MG63 (cell line): Measurements from ENCODE around the gene EPHB6. TPM values are rescaled to one million over a fixed set of nuclear protein-coding genes. Genes with fewer than 3 reads are reported as not detected.

Experiments used
- DNase-seq: peaks from one replicate; pipeline ENCODE4 v3.0.0-alpha.2; 2020
- H3K27me3 ChIP-seq: fragments of 250-450 bp; sonication (Bioruptor Pico); 2 replicates; pipeline ENCODE4 v1.5.1; 2020; ENCODE audit warnings: mild to moderate bottlenecking, moderate library complexity
- H3K36me3 ChIP-seq: fragments of 250-450 bp; sonication (Bioruptor Pico); 2 replicates; pipeline ENCODE4 v1.5.1; 2020; ENCODE audit warnings: mild to moderate bottlenecking, moderate library complexity
- H3K4me3 ChIP-seq: fragments of 250-450 bp; sonication (Bioruptor Pico); 2 replicates; pipeline ENCODE4 v1.5.1; 2020; ENCODE audit warnings: mild to moderate bottlenecking, moderate library complexity
- H3K9me3 ChIP-seq: fragments of 250-450 bp; sonication (Bioruptor Pico); 2 replicates; pipeline ENCODE4 v1.5.1; 2020; ENCODE audit warnings: mild to moderate bottlenecking, moderate library complexity
- total RNA-seq: library from RNA; depleted of rRNA; stranded (reverse); fragments of >200 nt; shearing (Covaris generic); gene quantifications from 2 replicates; pipeline ENCODE4 v1.2.3, GENCODE V29; 2014; ENCODE audit warnings: low replicate concordance

Gene EPHB6
- total RNA-seq, 1 experiment from 2014 or later = 3.6 TPM

- no peak for DNase-seq
- H3K27me3 ChIP-seq = no peaks in the 10 kb centered on the region
Measured at GRCh38 chr7:142896741-142897379, 42.0 kb downstream of the EPHB6 start.

DNA sequence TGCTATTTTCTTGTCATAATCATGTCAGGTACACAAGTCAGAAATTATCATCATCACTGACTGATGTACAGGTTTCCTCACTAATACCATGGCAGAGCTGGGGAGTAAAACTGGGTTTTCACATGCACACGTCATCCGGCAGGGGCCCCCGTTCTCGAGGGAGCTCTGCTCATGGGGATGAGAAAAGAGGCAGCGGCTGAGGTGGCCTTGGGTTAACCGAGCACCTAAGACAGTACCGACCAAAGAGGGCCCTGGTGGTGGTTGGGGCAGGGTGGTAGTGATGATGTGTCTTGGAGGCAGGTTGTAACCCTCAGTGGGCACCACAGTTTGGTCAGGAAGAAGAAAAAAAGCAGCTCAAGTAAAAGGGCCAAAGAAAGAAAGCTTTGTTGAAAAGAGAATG lies 42.8 kb downstream of the EPHB6 start:
- no peak for DNase-seq
- H3K27me3 ChIP-seq = no peaks in the 10 kb centered on the region
- no peak overlapping the region for H3K4me3 ChIP-seq
- no peaks in the 10 kb centered on the region for H3K36me3 ChIP-seq
- H3K9me3 ChIP-seq = no peaks in the 10 kb centered on the region

More at GRCh38 chr7:142896741-142897379, 42.0 kb downstream of the EPHB6 start:
- Histone ChIP-seq H3K4me3 (no peak overlapping the region), H3K9me3 (no peaks in the 10 kb centered on the region), H3K36me3 (no peaks in the 10 kb centered on the region)

GRCh38 chr7:142898377-142899170 lies 43.7 kb downstream of the EPHB6 start:
- no peak overlapping the region for H3K4me3 ChIP-seq
- H3K27me3 ChIP-seq = no peaks in the 10 kb centered on the region
- H3K36me3 ChIP-seq = no peaks in the 10 kb centered on the region
- no peak for DNase-seq
- no peaks in the 10 kb centered on the region for H3K9me3 ChIP-seq

DNA sequence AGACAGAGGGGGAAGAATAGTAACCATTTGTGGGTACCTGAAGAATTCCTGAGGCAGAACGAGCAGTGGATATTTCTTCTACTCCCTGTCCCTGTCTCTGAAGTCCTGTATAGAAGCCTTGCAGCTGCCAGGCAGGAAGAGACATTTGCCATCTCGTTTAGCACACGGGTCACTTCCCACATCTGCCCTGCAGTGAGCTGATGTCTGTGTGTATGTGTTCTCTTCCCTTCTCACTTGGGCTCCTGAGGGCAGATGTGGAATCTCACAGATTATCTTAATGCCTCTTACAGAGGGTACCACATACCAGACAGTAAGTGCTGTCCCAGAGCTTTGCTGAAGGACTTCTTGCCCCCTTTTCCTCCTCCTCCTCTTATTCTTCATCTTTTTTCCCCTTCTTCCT lies 44.8 kb downstream of the EPHB6 start:
- H3K36me3 ChIP-seq = no peaks in the 10 kb centered on the region
- H3K27me3 ChIP-seq = no peaks in the 10 kb centered on the region
- H3K9me3 ChIP-seq = no peaks in the 10 kb centered on the region
- no peak overlapping the region for H3K4me3 ChIP-seq
- DNase-seq = no peak

DNA sequence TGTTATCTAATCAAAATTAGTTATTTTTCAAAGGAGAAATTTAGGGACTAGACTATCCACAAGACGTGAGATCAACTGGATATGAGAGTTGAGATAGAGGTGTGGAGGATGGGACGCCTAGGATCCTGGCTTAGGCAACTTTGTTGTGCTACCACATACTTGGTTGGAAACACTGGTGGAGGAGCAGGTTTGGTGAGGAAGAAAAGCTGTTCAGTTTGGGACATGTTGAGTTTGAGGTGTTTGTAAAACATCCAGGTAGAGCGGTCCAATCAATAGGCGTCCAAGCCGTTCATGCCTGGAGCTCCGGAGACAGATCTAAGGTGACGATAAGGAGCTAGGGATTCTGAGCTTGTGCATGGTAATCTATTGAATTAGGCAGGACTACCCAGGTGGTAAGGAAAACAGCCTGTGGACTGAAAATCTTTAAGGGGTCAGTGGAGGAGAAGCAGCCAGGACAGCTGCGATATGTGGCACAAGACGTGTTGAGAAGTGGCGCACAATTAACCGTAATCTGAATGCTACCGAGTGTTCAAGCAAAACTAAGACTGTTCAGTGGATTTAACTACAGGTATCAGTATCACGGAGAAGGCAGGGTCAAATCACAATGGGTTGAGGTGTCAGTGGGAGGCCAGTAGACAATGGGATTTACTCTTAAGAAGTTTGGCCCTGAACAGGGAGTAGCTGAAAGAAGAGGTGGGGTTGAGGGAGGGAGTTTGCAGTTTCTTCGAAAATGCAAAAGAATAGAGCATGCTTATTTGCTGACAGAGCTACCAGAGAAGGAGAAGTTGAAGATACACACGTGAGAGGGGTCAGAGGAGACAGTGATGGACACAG lies 46.8 kb downstream of the EPHB6 start:
- no peak for DNase-seq
- Histone ChIP-seq H3K9me3 (no peaks in the 10 kb centered on the region), H3K36me3 (no peaks in the 10 kb centered on the region), H3K27me3 (no peaks in the 10 kb centered on the region), H3K4me3 (no peak overlapping the region)

GRCh38 chr7:142904128-142904527 lies 49.3 kb downstream of the EPHB6 start:
- H3K36me3 ChIP-seq = no peaks in the 10 kb centered on the region
- DNase-seq = no peak
- no peaks in the 10 kb centered on the region for H3K27me3 ChIP-seq
- no peaks in the 10 kb centered on the region for H3K9me3 ChIP-seq
- H3K4me3 ChIP-seq = no peak overlapping the region

DNA sequence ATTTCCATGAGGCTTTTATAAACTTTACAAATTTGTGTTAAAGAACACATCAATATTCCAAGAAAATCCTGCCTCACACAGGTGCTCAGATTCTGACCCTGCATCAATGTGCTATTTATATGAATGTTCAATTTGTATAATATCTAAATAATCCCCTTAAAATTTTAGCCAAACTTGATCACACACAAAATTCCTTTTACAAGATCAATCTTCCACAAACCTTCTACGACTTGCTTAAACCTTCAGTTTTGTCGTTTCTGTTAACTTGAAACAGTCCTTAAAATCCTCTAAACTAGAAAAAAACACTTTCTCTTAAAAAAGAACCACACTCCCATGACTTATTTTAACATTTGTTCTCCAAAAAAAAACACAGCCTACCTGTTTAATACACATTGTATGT lies 50.9 kb downstream of the EPHB6 start:
- no peaks in the 10 kb centered on the region for H3K27me3 ChIP-seq
- no peak overlapping the region for H3K4me3 ChIP-seq
- no peaks in the 10 kb centered on the region for H3K36me3 ChIP-seq
- no peak for DNase-seq
- no peaks in the 10 kb centered on the region for H3K9me3 ChIP-seq

GRCh38 chr7:142906643-142907042 lies 51.8 kb downstream of the EPHB6 start:
- H3K27me3 ChIP-seq = no peaks in the 10 kb centered on the region
- no peak overlapping the region for H3K4me3 ChIP-seq
- DNase-seq = no peak
- H3K9me3 ChIP-seq = no peaks in the 10 kb centered on the region
- no peaks in the 10 kb centered on the region for H3K36me3 ChIP-seq

DNA sequence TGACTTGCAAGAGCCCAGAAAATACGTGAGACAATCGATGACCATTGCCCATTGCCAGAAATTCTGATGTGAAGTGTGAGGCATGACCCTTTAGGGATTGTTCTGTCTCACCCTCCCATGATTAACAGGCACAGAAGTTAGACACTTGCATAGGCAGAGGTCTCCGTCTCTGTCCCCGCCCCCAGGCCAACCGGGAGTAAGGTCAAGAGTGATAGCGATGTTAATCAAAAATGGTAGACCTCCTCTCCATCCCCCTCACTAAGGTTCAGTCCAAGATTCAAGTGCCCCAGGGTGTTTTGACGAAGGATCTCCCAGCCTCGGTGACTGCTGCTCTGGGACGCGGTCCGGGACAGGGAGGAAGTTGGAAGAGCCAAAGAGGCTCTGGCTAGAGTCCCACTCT lies 53.4 kb downstream of the EPHB6 start:
- DNase-seq = no peak
- no peaks in the 10 kb centered on the region for H3K36me3 ChIP-seq
- H3K9me3 ChIP-seq = no peaks in the 10 kb centered on the region
- H3K27me3 ChIP-seq = no peaks in the 10 kb centered on the region
- H3K4me3 ChIP-seq = no peak overlapping the region

GRCh38 chr7:142908921-142909890 lies 54.3 kb downstream of the EPHB6 start:
- Histone ChIP-seq H3K9me3 (no peaks in the 10 kb centered on the region), H3K27me3 (no peaks in the 10 kb centered on the region), H3K4me3 (no peak overlapping the region), H3K36me3 (no peaks in the 10 kb centered on the region)
- DNase-seq = peak; percentile 13

- no peaks in the 10 kb centered on the region for H3K9me3 ChIP-seq
- H3K4me3 ChIP-seq = no peak overlapping the region
- DNase-seq = no peak
- no peaks in the 10 kb centered on the region for H3K36me3 ChIP-seq
- H3K27me3 ChIP-seq = no peaks in the 10 kb centered on the region
Measured at GRCh38 chr7:142910031-142910433, 55.2 kb downstream of the EPHB6 start.

DNA sequence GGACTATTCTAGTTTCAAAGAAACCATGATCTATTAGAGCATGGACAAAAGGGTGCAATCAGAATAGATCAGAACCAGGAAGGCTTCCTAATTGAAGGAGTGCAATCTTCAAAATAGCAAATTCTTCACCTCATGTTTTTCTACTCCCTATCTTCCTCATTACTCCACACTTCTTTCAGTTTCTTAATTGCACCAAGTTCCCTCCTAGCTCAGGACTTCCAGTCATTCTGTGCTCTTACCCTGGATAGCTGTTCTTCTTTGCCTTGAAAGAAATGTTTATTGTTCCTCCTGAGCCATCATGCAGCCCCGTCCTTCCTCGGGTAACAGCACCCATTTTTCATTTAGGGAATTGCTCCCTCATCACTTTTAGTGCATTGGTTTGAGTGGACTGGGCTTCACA lies 55.6 kb downstream of the EPHB6 start:
- H3K9me3 ChIP-seq = no peaks in the 10 kb centered on the region
- H3K36me3 ChIP-seq = no peaks in the 10 kb centered on the region

GRCh38 chr7:142913051-142913450 lies 58.2 kb downstream of the EPHB6 start:
- Histone ChIP-seq H3K9me3 (no peaks in the 10 kb centered on the region), H3K27me3 (no peaks in the 10 kb centered on the region), H3K4me3 (no peak overlapping the region), H3K36me3 (no peaks in the 10 kb centered on the region)
- DNase-seq = no peak

More for the DNA sequence above, 55.6 kb downstream of the EPHB6 start:
- H3K4me3 ChIP-seq = no peak overlapping the region
- DNase-seq = no peak
- H3K27me3 ChIP-seq = no peaks in the 10 kb centered on the region

DNA sequence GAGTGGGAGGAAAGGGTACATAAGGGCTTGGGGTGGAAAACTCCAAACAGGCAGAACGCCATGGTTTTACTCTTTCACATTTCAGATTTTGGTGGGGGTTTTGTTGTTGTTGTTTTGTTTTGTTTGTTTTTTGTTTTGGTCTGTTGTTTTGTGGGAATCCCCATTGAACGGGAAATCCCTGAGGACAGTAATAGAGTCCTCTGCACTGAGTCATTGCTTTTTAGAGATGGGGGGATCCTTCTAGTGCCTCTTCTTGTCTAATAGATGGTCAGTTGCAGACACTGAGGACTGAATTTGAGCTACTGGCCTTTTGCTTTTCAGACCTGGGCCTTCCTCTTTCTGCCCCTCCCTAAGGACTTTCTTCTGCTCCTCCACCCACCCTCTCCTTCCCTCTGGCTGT lies 58.7 kb downstream of the EPHB6 start:
- no peak for DNase-seq
- H3K27me3 ChIP-seq = no peaks in the 10 kb centered on the region
- no peak overlapping the region for H3K4me3 ChIP-seq
- H3K9me3 ChIP-seq = no peaks in the 10 kb centered on the region
- H3K36me3 ChIP-seq = no peaks in the 10 kb centered on the region

GRCh38 chr7:142914121-142914520 lies 59.2 kb downstream of the EPHB6 start:
- H3K4me3 ChIP-seq = no peak overlapping the region
- H3K27me3 ChIP-seq = no peaks in the 10 kb centered on the region
- no peaks in the 10 kb centered on the region for H3K36me3 ChIP-seq
- no peak for DNase-seq
- H3K9me3 ChIP-seq = no peaks in the 10 kb centered on the region

GRCh38 chr7:142915315-142915714 lies 60.4 kb downstream of the EPHB6 start:
- DNase-seq = no peak
- H3K27me3 ChIP-seq = no peaks in the 10 kb centered on the region
- no peaks in the 10 kb centered on the region for H3K9me3 ChIP-seq
- no peaks in the 10 kb centered on the region for H3K36me3 ChIP-seq
- H3K4me3 ChIP-seq = no peak overlapping the region
